IMR-90 (cell line): Measurements from ENCODE around the gene PRKCB. TPM values are rescaled to one million over a fixed set of nuclear protein-coding genes. Genes with fewer than 3 reads are reported as not detected.

Experiments used
- ATAC-seq: fragments of 200-7000 bp; cut with Tn5 transposase; 2 replicates; pipeline ENCODE4 v1.9.1; 2020; ENCODE audit warnings: low read depth, mild to moderate bottlenecking, moderate library complexity
- BruUV-seq: library from RNA; stranded (reverse); fragments of 400-500 nt; replicated peaks from 2 replicates; lab custom pipeline; 2021; lab: Mats Ljungman, UMichigan
- CTCF ChIA-PET: fragments of 300-600 bp; formaldehyde crosslinking; extraction: SDS; loops from one replicate; lab custom pipeline; 2021; ENCODE audit warnings: antibody characterized with exemption; lab: Yijun Ruan, JAX
- POLR2A ChIA-PET: fragments of 300-600 bp; sonication (Branson Sonifier 250); formaldehyde crosslinking; loops from one replicate; lab custom pipeline; 2022; ENCODE audit warnings: antibody characterized with exemption; ENCODE audit not compliant: unreplicated experiment; lab: Charles Lee
- DNase-seq: peaks from one replicate; pipeline ENCODE4 v3.0.0; 2013
- H2AFZ ChIP-seq: replicated peaks from 2 replicates; pipeline ENCODE3; 2013; ENCODE audit warnings: low read length, mild to moderate bottlenecking; ENCODE audit not compliant: poor library complexity
- H2AK5ac ChIP-seq: 2 replicates; pipeline ENCODE4 v1.6.1; 2013; ENCODE audit warnings: low read depth, low read length, inconsistent platforms
- H2AK9ac ChIP-seq: replicated peaks from 2 replicates; pipeline ENCODE3; 2013; ENCODE audit warnings: mild to moderate bottlenecking, low read depth, low read length, moderate library complexity; ENCODE audit not compliant: poor library complexity
- H2BK120ac ChIP-seq: 2 replicates; pipeline ENCODE4 v1.6.1; 2013; ENCODE audit warnings: low read depth, low read length, inconsistent platforms
- H2BK15ac ChIP-seq: 3 replicates; pipeline ENCODE4 v1.6.1; 2013; ENCODE audit warnings: low read depth, low read length, inconsistent platforms
- H2BK20ac ChIP-seq: 2 replicates; pipeline ENCODE4 v1.6.1; 2013; ENCODE audit warnings: low read depth, mild to moderate bottlenecking, inconsistent platforms, low read length, moderate library complexity
- H2BK5ac ChIP-seq: 2 replicates; pipeline ENCODE4 v1.6.1; 2013; ENCODE audit warnings: mild to moderate bottlenecking, low read depth, low read length, inconsistent platforms; ENCODE audit not compliant: poor library complexity, severe bottlenecking
- H3K14ac ChIP-seq: replicated peaks from 2 replicates; pipeline ENCODE4 v1.6.1; 2013; ENCODE audit warnings: low read depth, low read length, inconsistent platforms
- H3K18ac ChIP-seq: 2 replicates; pipeline ENCODE4 v1.6.1; 2013; ENCODE audit warnings: low read depth, low read length, control low read depth
- H3K23ac ChIP-seq: 2 replicates; pipeline ENCODE4 v1.6.1; 2013; ENCODE audit warnings: low read depth, low read length, inconsistent platforms
- H3K27ac ChIP-seq: 2 replicates; pipeline ENCODE4 v1.5.1; 2013; ENCODE audit warnings: mild to moderate bottlenecking, control low read depth, low read length; ENCODE audit not compliant: insufficient read depth
- H3K27me3 ChIP-seq: 2 replicates; pipeline ENCODE4 v1.6.1; 2013; ENCODE audit warnings: low read length; ENCODE audit not compliant: control insufficient read depth, insufficient read depth
- H3K36me3 ChIP-seq: 2 replicates; pipeline ENCODE4 v1.6.1; 2013; ENCODE audit warnings: low read length, mixed read lengths; ENCODE audit not compliant: control insufficient read depth, insufficient read depth
- H3K4ac ChIP-seq: 2 replicates; pipeline ENCODE4 v1.6.1; 2013; ENCODE audit warnings: low read depth, low read length, inconsistent platforms
- H3K4me1 ChIP-seq: 2 replicates; pipeline ENCODE4 v1.6.1; 2013; ENCODE audit warnings: low read length, mixed read lengths; ENCODE audit not compliant: control insufficient read depth, insufficient read depth
- H3K4me2 ChIP-seq: 2 replicates; pipeline ENCODE4 v1.6.1; 2013; ENCODE audit warnings: low read depth, mild to moderate bottlenecking, control low read depth, low read length, moderate library complexity
- H3K4me3 ChIP-seq: 2 replicates; pipeline ENCODE4 v1.5.1; 2013; ENCODE audit warnings: low read depth, mild to moderate bottlenecking, control low read depth, low read length, moderate library complexity; ENCODE audit not compliant: insufficient read depth
- H3K56ac ChIP-seq: 2 replicates; pipeline ENCODE4 v1.6.1; 2013; ENCODE audit warnings: low read length, inconsistent platforms; ENCODE audit not compliant: insufficient read depth; ENCODE audit errors: extremely low read depth
- H3K79me1 ChIP-seq, 2 experiments: 2 replicates each; pipeline ENCODE4 v1.6.1; 2013; ENCODE audit warnings: low read length in 2 of 2, inconsistent platforms in 1 of 2, low read depth in 1 of 2
- H3K9ac ChIP-seq: 2 replicates; pipeline ENCODE4 v1.6.1; 2013; ENCODE audit warnings: low read depth, low read length, control low read depth
- H3K9me1 ChIP-seq: 2 replicates; pipeline ENCODE4 v1.6.1; 2013; ENCODE audit warnings: low read length, inconsistent platforms; ENCODE audit not compliant: insufficient read depth
- H3K9me3 ChIP-seq: 2 replicates; pipeline ENCODE4 v1.6.1; 2013; ENCODE audit warnings: low read length; ENCODE audit not compliant: control insufficient read depth, insufficient read depth
- H4K20me1 ChIP-seq: 2 replicates; pipeline ENCODE4 v1.6.1; 2013; ENCODE audit warnings: low read length, inconsistent platforms; ENCODE audit not compliant: insufficient read depth
- H4K5ac ChIP-seq: 2 replicates; pipeline ENCODE4 v1.6.1; 2013; ENCODE audit warnings: mild to moderate bottlenecking, low read depth, low read length, control low read depth
- H4K8ac ChIP-seq, 2 experiments: 2 replicates each; pipeline ENCODE4 v1.6.1; 2013; ENCODE audit warnings: low read depth in 2 of 2, low read length in 2 of 2, control low read depth in 1 of 2, inconsistent platforms in 1 of 2
- H4K91ac ChIP-seq: 2 replicates; pipeline ENCODE4 v1.6.1; 2013; ENCODE audit warnings: low read depth, low read length, inconsistent platforms; ENCODE audit not compliant: insufficient read depth
- BHLHE40 ChIP-seq: fragments of 150-350 bp; IDR thresholded peaks from 2 replicates; pipeline ENCODE4 v1.6.1; 2016; ENCODE audit warnings: mild to moderate bottlenecking, low read depth, low read length
- CEBPB ChIP-seq: IDR thresholded peaks from 2 replicates; pipeline ENCODE4 v1.6.1; 2012; ENCODE audit warnings: low read depth, low read length, improper control_type of control experiment
- CHD1 ChIP-seq: IDR thresholded peaks from 2 replicates; pipeline ENCODE4 v1.6.1; 2012; ENCODE audit warnings: low read depth, low read length, improper control_type of control experiment
- ELK1 ChIP-seq: fragments of 150-350 bp; IDR thresholded peaks from 2 replicates; pipeline ENCODE4 v1.6.1; 2016; ENCODE audit warnings: low read depth, mild to moderate bottlenecking, low read length, moderate library complexity, borderline replicate concordance
- FOS ChIP-seq: fragments of 150-350 bp; IDR thresholded peaks from 2 replicates; pipeline ENCODE4 v1.6.1; 2016; ENCODE audit warnings: low read depth, low read length
- MAFK ChIP-seq: IDR thresholded peaks from 2 replicates; pipeline ENCODE4 v1.6.1; 2012; ENCODE audit warnings: low read depth, low read length, improper control_type of control experiment
- MAZ ChIP-seq: IDR thresholded peaks from 2 replicates; pipeline ENCODE4 v1.6.1; 2012; ENCODE audit warnings: low read depth, mild to moderate bottlenecking, low read length, improper control_type of control experiment, moderate library complexity, borderline replicate concordance
- MXI1 ChIP-seq: IDR thresholded peaks from 2 replicates; pipeline ENCODE4 v1.6.1; 2012; ENCODE audit warnings: low read depth, mild to moderate bottlenecking, low read length, moderate library complexity, borderline replicate concordance
- NFE2L2 ChIP-seq: fragments of 150-350 bp; IDR thresholded peaks from 2 replicates; pipeline ENCODE4 v1.6.1; 2016; ENCODE audit warnings: low read depth, mild to moderate bottlenecking, low read length
- POLR2A ChIP-seq: IDR thresholded peaks from 2 replicates; pipeline ENCODE4 v1.6.1; 2012; ENCODE audit warnings: mild to moderate bottlenecking, low read depth, low read length
- RAD21 ChIP-seq: IDR thresholded peaks from 2 replicates; pipeline ENCODE4 v1.6.1; 2012; ENCODE audit warnings: low read length, improper control_type of control experiment
- RCOR1 ChIP-seq: IDR thresholded peaks from 2 replicates; pipeline ENCODE4 v1.6.1; 2012; ENCODE audit warnings: mild to moderate bottlenecking, low read length, improper control_type of control experiment; ENCODE audit not compliant: insufficient replicate concordance
- RFX5 ChIP-seq: IDR thresholded peaks from 2 replicates; pipeline ENCODE4 v1.8.0; 2012; ENCODE audit warnings: low read depth, mild to moderate bottlenecking, low read length, moderate library complexity
- SMC3 ChIP-seq: fragments of 150-350 bp; IDR thresholded peaks from 2 replicates; pipeline ENCODE4 v1.6.1; 2016; ENCODE audit warnings: low read depth, mild to moderate bottlenecking, antibody characterized with exemption, low read length, moderate library complexity
- USF2 ChIP-seq: fragments of 150-350 bp; IDR thresholded peaks from 2 replicates; pipeline ENCODE4 v1.6.1; 2017; ENCODE audit warnings: mild to moderate bottlenecking, antibody characterized with exemption, low read length, low read depth
- WGBS, 2 experiments: methylation state at CpG; one replicate each; pipeline versions ENCODE4 v1.1.5 to v1.1.7; 2013; ENCODE audit warnings: missing lambda C conversion rate in 2 of 2; ENCODE audit not compliant: insufficient read length in 1 of 2; ENCODE audit errors: extremely low coverage in 2 of 2; 5-methylcytosine and 5-hydroxymethylcytosine counted together
- dilution Hi-C: fragments of 300-500 bp; cut with HindIII; formaldehyde crosslinking; loops from one replicate; pipeline ENCODE4 v1.14.3; 2018; ENCODE audit warnings: low sequenced_read_pairs; ENCODE audit not compliant: unreplicated experiment
- in situ Hi-C: fragments of 300-500 bp; cut with MboI; formaldehyde crosslinking; loops from 3 replicates; pipeline ENCODE4 v1.14.3; 2019; ENCODE audit warnings: low sequenced_read_pairs, inconsistent platforms, mixed read lengths
- intact Hi-C: fragments of 100-400 bp; cut with micrococcal nuclease; formaldehyde crosslinking; loops from 2 replicates; pipeline ENCODE4 v1.10.0; 2022
- polyA plus RNA-seq, 3 experiments: library from polyadenylated mRNA; depleted of rRNA; stranded (reverse); fragments of >200 nt; gene quantifications; 2 replicates each; pipeline ENCODE4 v1.2.3, GENCODE V29; 2012; ENCODE audit warnings: low replicate concordance in 1 of 3
- total RNA-seq: library from RNA; depleted of rRNA; stranded (reverse); fragments of >200 nt; gene quantifications from 2 replicates; pipeline ENCODE4 v1.2.3, GENCODE V29; 2012
- TF ChIP-seq, protein P1 (sequence below): conservative IDR thresholded peaks from 2 replicates; pipeline ENCODE4 v1.5.1; 2012; ENCODE audit warnings: mild to moderate bottlenecking, low read depth, low read length, improper control_type of control experiment

Gene PRKCB
- total and polyA plus RNA-seq, 2 of the 4 experiments (the other 2 are of a cell fraction), result under 0.01 TPM; not detected in 1

- CTCF ChIA-PET, result interaction anchor here (0.6 kb wide), 1 partner anchor 260 kb away, joined by 3 read pairs; no protein-coding TSS in a partner anchor
- TF ChIP-seq RFX5 (no peak), CHD1 (no peak), NFE2L2 (no peak), MXI1 (no peak), MAZ (no peak), CEBPB (no peak), ELK1 (no peak), POLR2A (no peak), USF2 (no peak), BHLHE40 (no peak), RCOR1 (no peak), SMC3 (no peak), FOS (no peak), MAFK (no peak), RAD21 (no peak)
- TF ChIP-seq, protein P1, sequence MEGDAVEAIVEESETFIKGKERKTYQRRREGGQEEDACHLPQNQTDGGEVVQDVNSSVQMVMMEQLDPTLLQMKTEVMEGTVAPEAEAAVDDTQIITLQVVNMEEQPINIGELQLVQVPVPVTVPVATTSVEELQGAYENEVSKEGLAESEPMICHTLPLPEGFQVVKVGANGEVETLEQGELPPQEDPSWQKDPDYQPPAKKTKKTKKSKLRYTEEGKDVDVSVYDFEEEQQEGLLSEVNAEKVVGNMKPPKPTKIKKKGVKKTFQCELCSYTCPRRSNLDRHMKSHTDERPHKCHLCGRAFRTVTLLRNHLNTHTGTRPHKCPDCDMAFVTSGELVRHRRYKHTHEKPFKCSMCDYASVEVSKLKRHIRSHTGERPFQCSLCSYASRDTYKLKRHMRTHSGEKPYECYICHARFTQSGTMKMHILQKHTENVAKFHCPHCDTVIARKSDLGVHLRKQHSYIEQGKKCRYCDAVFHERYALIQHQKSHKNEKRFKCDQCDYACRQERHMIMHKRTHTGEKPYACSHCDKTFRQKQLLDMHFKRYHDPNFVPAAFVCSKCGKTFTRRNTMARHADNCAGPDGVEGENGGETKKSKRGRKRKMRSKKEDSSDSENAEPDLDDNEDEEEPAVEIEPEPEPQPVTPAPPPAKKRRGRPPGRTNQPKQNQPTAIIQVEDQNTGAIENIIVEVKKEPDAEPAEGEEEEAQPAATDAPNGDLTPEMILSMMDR, result no peak
- Histone ChIP-seq H4K20me1 (no peaks in the 10 kb centered on the region), H3K27ac (no peak overlapping the region), H3K27me3 (no peaks in the 10 kb centered on the region), H3K14ac (no peak overlapping the region), H3K4ac (no peak overlapping the region), H3K9ac (no peak overlapping the region), H2BK120ac (no peak overlapping the region), H4K5ac (no peak overlapping the region), H2BK5ac (no peak overlapping the region), H2BK20ac (no peak overlapping the region), H4K8ac (no peak overlapping the region), H3K4me3 (no peak overlapping the region), H2AFZ (no peak overlapping the region), H2BK15ac (no peak overlapping the region), H3K9me1 (no peaks in the 10 kb centered on the region), H3K18ac (no peak overlapping the region), H3K36me3 (no peaks in the 10 kb centered on the region), H3K23ac (no peak overlapping the region), H2AK9ac (no peak overlapping the region), H3K9me3 (no peaks in the 10 kb centered on the region; the same call in 1 of the 2 replicates), H2AK5ac (no peak overlapping the region), H3K4me1 (no peaks in the 10 kb centered on the region), H3K4me2 (no peak overlapping the region), H4K91ac (no peak overlapping the region), H3K79me1 (no peaks in the 10 kb centered on the region), H3K56ac (no peak overlapping the region)
- ATAC-seq (no peak), DNase-seq (no peak)
- intact Hi-C loops (no loop called here), dilution Hi-C loops (no loop called here), in situ Hi-C loops (no loop called here)
- no TSS peak for BruUV-seq
- WGBS, 2 experiments, result no CpG with 5 or more reads among the region's 2 CpGs
- POLR2A ChIA-PET, result no interaction called here
Measured at GRCh38 chr16:24132048-24132796, 296.4 kb downstream of the PRKCB start.
